ENCODE measurements around the gene GPAT3. TPM values are rescaled to one million over a fixed set of nuclear protein-coding genes. Genes with fewer than 3 reads are reported as not detected.
A peak's percentile ranks its signal among the peaks of the same experiment; 100 is the strongest.

Gene GPAT3
- total RNA-seq, 1 donor from 2014 or later, result 26.4 TPM

- DNase-seq (ENCODE audit: low read depth), result no peak
- TF ChIP-seq, protein P1, sequence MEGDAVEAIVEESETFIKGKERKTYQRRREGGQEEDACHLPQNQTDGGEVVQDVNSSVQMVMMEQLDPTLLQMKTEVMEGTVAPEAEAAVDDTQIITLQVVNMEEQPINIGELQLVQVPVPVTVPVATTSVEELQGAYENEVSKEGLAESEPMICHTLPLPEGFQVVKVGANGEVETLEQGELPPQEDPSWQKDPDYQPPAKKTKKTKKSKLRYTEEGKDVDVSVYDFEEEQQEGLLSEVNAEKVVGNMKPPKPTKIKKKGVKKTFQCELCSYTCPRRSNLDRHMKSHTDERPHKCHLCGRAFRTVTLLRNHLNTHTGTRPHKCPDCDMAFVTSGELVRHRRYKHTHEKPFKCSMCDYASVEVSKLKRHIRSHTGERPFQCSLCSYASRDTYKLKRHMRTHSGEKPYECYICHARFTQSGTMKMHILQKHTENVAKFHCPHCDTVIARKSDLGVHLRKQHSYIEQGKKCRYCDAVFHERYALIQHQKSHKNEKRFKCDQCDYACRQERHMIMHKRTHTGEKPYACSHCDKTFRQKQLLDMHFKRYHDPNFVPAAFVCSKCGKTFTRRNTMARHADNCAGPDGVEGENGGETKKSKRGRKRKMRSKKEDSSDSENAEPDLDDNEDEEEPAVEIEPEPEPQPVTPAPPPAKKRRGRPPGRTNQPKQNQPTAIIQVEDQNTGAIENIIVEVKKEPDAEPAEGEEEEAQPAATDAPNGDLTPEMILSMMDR (conservative IDR thresholded peaks at IDR 0.05; ENCODE audit: low read depth, low read length), result no peak
- no peak overlapping the region for H3K4me3 ChIP-seq (ENCODE audit: low read depth, low read length)
Measured at GRCh38 chr4:83581411-83582288, 45.7 kb downstream of the GPAT3 start.

DNA sequence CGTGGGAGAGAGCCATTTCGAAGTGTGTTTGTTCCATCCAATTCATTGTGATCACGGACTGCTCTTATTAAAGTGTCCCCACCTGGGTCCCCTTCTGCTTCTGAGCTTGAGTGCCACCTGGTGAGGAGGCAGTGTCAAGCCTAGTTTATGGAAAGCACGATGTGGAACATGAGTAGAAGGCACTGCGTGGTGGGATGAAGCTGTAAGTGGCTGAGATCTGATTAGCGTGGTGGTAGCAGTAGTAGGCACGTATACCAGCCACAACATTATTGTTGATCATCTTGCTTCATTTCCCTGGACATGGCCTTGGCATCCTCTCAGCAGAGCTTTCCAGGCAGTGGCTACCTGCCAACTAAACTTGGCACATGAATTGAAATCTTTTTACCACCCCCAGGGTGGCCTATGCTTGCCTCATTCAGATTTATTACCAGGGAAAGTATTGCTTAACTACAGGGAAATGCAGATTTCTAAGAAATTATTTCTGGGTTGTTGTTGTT, 46.4 kb downstream of the GPAT3 start:
- no peak overlapping the region for H3K4me3 ChIP-seq (ENCODE audit: low read depth, low read length)
- TF ChIP-seq, protein P1 (conservative IDR thresholded peaks at IDR 0.05; ENCODE audit: low read depth, low read length), result peak; percentile 43
- peak; percentile 74 for DNase-seq (ENCODE audit: low read depth)

- TF ChIP-seq, protein P1 (conservative IDR thresholded peaks at IDR 0.05; ENCODE audit: low read depth, low read length), result no peak
- no peak for DNase-seq (ENCODE audit: low read depth)
Measured at GRCh38 chr4:83585982-83586508, 50.1 kb downstream of the GPAT3 start.

GRCh38 chr4:83589279-83589678, 53.4 kb downstream of the GPAT3 start:
- TF ChIP-seq, protein P1 (conservative IDR thresholded peaks at IDR 0.05; ENCODE audit: low read depth, low read length), result no peak
- DNase-seq (ENCODE audit: low read depth), result no peak
- H3K4me3 ChIP-seq (ENCODE audit: low read depth, low read length), result no peak overlapping the region

More at GRCh38 chr4:83585982-83586508, 50.1 kb downstream of the GPAT3 start:
- H3K4me3 ChIP-seq (ENCODE audit: low read depth, low read length), result no peak overlapping the region

- no peak overlapping the region for H3K4me3 ChIP-seq (ENCODE audit: low read depth, low read length)
- TF ChIP-seq, protein P1 (conservative IDR thresholded peaks at IDR 0.05; ENCODE audit: low read depth, low read length), result no peak
Measured at GRCh38 chr4:83591056-83591455, 55.1 kb downstream of the GPAT3 start.

DNA sequence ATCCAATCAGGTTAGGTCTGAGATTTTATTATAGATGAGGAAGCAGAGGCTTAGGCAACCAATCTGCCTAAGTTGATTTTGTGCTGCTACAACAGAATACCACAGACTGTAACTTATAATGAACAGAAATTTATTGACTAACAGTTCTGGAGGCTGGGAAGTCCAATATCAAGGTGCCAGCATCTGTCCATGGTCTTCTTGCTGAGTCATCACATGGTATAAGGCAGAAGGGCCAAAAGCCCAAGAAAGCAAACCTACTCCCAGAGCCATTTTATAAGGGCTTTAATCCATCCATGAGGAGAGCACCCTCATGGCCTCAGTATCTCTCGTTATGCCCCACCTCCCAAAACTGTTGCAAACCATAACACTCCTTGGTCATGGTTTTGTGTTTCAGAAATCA, 55.8 kb downstream of the GPAT3 start:
- TF ChIP-seq, protein P1 (conservative IDR thresholded peaks at IDR 0.05; ENCODE audit: low read depth, low read length), result no peak
- no peak for DNase-seq (ENCODE audit: low read depth)
- H3K4me3 ChIP-seq (ENCODE audit: low read depth, low read length), result no peak overlapping the region

More at GRCh38 chr4:83591056-83591455, 55.1 kb downstream of the GPAT3 start:
- DNase-seq (ENCODE audit: low read depth), result no peak

All from epithelial cell of proximal tubule (primary cell).